Measurements from ENCODE around the gene GYG1. TPM values are rescaled to one million over a fixed set of nuclear protein-coding genes. Genes with fewer than 3 reads are reported as not detected.

The GYG1 gene
- total RNA-seq, 1 experiment from 2014 or later: 34.8 TPM

DNA sequence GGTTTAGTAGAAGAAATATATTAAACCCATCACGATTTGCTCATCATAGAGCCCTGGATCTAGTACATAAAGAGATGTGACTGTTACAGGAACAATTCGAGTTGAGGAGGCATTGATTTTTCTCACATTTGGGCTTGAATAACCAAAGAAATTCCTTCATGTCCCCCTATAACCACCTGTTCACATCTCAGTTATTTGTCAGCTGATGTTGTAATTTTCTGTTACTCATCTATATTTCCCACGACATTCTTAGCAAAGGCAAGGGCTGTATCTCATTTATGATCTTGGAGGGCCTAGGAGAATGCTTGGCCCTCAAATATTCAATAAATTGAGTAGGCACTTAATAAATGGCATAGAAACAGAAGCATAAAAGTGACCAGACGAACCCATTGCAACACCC lies 36.4 kb upstream of the GYG1 start:
- no peaks in the 10 kb centered on the region for H3K27me3 Mint-ChIP-seq (ENCODE audit: low read depth)
- no peak for ATAC-seq
- H3K27ac Mint-ChIP-seq: no peak overlapping the region
- DNase-seq (ENCODE audit: low spot score): no peak
- CTCF ChIA-PET: interaction anchor here (0.5 to 3.4 kb wide), 74 partner anchors 9 to 856 kb away, joined by 3 to 64 read pairs (median 4); partner anchors contain the start of genes GYG1, HLTF, HPS3 and TM4SF18
- H3K36me3 Mint-ChIP-seq: no peaks in the 10 kb centered on the region
- H3K9me3 Mint-ChIP-seq: peaks cover 10% of the 10 kb centered on the region
- no peak for TF ChIP-seq JAZF1 (CRISPR knock-in tag; IDR thresholded peaks at IDR 0.05)
- POLR2A ChIA-PET: interaction anchor here (1.1 to 1.3 kb wide), 4 partner anchors 36 to 175 kb away, joined by 3 to 6 read pairs (median 5); no protein-coding TSS in a partner anchor
- H3K4me1 Mint-ChIP-seq: peaks cover 34% of the 10 kb centered on the region
- H3K4me3 Mint-ChIP-seq: no peak overlapping the region

- peaks cover 34% of the 10 kb centered on the region for H3K4me1 Mint-ChIP-seq
- H3K4me3 Mint-ChIP-seq: no peak overlapping the region
- DNase-seq (ENCODE audit: low spot score) (no peak), ATAC-seq (peak; percentile 43)
- CTCF ChIA-PET: interaction anchor here (0.5 to 3.4 kb wide), 88 partner anchors 8 to 895 kb away, joined by 3 to 64 read pairs (median 4); partner anchors contain the start of genes GYG1, HLTF, HPS3 and TM4SF18
- peaks cover 14% of the 10 kb centered on the region for H3K9me3 Mint-ChIP-seq
- TF ChIP-seq KAT7 (CRISPR knock-in tag; IDR thresholded peaks at IDR 0.05; ENCODE audit: borderline replicate concordance): no peak
- TF ChIP-seq, protein P1, sequence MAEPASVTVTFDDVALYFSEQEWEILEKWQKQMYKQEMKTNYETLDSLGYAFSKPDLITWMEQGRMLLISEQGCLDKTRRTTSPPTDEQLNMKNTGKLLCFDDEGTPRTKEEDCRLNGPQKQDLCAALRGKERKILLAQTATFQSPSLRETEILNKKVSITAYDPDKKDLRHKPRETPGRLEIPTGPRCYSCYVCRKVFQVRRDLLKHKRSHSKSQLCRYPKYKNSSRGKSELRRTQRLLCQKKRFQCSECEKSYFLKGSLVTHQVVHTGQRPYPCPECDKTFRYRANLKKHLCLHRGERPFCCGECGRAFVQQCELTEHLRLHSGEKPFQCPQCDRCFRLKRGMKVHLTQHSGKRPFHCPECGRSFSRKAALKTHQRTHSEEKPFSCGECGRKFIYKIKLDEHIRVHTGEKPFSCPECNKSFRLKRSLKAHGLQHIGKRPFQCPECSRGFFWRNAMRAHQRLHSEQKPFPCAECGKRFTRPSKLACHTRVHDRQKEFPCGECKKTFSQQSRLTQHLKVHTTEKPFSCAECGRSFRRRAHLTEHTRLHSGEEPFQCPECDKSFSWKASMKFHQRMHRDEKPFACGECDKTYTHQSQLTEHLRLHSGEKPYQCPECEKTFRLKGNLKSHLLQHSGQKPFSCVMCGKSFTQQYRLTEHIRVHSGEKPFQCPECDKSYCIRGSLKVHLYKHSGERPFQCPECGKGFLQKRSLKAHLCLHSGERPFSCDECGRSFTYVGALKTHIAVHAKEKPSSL (CRISPR knock-in tag; conservative IDR thresholded peaks at IDR 0.05): no peak
- no peak for TF ChIP-seq JUN (CRISPR knock-in tag; IDR thresholded peaks at IDR 0.05)
- no peak for TF ChIP-seq ARID4B (CRISPR knock-in tag; IDR thresholded peaks at IDR 0.05; ENCODE audit: borderline replicate concordance)
- no peak for TF ChIP-seq ZNF671 (CRISPR knock-in tag; IDR thresholded peaks at IDR 0.05)
- TF ChIP-seq ZNF532 (CRISPR knock-in tag; IDR thresholded peaks at IDR 0.05; ENCODE audit: borderline replicate concordance): no peak
- no peak for TF ChIP-seq FOXP1 (CRISPR knock-in tag; IDR thresholded peaks at IDR 0.05; ENCODE audit: borderline replicate concordance)
- H3K27me3 Mint-ChIP-seq (ENCODE audit: low read depth): no peaks in the 10 kb centered on the region
- no peaks in the 10 kb centered on the region for H3K36me3 Mint-ChIP-seq
- H3K27ac Mint-ChIP-seq: peak overlapping the region; percentile 8
- POLR2A ChIA-PET: interaction anchor here (0.5 to 1.3 kb wide), 5 partner anchors 35 to 672 kb away, joined by 3 to 6 read pairs (median 6); no protein-coding TSS in a partner anchor
Observed at GRCh38 chr3:148955544-148956346, 35.6 kb upstream of the GYG1 start.

DNA sequence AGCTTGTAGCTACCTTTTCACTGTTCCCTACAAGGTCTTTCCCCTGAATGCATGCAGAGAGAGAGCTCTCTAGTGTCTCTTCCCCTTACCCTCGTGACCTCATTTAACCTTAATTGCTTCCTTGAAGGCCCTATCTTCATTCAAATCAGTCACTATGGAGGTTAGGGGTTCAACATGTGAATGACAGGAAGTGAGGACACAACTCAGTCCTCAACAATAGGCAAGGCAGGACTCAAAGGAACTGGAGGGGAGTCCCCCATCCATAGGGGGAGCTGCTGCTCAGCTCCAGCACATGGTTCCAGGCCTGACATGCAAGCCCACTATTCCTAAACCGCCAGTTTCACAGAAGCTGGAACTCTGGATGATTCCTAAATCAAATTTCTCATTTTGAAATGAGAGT lies 33.8 kb upstream of the GYG1 start:
- Mint-ChIP-seq H3K9me3 (peaks cover 8% of the 10 kb centered on the region; the same call in 1 of the 2 replicates), H3K27ac (no peak overlapping the region), H3K36me3 (no peaks in the 10 kb centered on the region), H3K4me1 (peaks cover 39% of the 10 kb centered on the region), H3K4me3 (no peak overlapping the region), H3K27me3 (ENCODE audit: low read depth) (no peaks in the 10 kb centered on the region)
- peak; percentile 56 for DNase-seq (ENCODE audit: low spot score)
- peak; percentile 84 for ATAC-seq
- ChIA-PET POLR2A (no interaction called here), CTCF (interaction anchor here (0.6 to 2.0 kb wide), 17 partner anchors 8 to 386 kb away, joined by 3 to 21 read pairs (median 5); partner anchors contain the start of gene TM4SF18)
- TF ChIP-seq ETV6 (CRISPR knock-in tag; IDR thresholded peaks at IDR 0.05) (peak; percentile 58; the same call in 1 of the 2 replicates), ZNF416 (CRISPR knock-in tag; IDR thresholded peaks at IDR 0.05) (no peak), ZNF512 (CRISPR knock-in tag; IDR thresholded peaks at IDR 0.05; ENCODE audit: borderline replicate concordance) (no peak), JUN (CRISPR knock-in tag; IDR thresholded peaks at IDR 0.05) (no peak)
- TF ChIP-seq, protein P2, sequence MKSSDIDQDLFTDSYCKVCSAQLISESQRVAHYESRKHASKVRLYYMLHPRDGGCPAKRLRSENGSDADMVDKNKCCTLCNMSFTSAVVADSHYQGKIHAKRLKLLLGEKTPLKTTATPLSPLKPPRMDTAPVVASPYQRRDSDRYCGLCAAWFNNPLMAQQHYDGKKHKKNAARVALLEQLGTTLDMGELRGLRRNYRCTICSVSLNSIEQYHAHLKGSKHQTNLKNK (CRISPR knock-in tag; IDR thresholded peaks at IDR 0.05): no peak
- TF ChIP-seq, protein P3, sequence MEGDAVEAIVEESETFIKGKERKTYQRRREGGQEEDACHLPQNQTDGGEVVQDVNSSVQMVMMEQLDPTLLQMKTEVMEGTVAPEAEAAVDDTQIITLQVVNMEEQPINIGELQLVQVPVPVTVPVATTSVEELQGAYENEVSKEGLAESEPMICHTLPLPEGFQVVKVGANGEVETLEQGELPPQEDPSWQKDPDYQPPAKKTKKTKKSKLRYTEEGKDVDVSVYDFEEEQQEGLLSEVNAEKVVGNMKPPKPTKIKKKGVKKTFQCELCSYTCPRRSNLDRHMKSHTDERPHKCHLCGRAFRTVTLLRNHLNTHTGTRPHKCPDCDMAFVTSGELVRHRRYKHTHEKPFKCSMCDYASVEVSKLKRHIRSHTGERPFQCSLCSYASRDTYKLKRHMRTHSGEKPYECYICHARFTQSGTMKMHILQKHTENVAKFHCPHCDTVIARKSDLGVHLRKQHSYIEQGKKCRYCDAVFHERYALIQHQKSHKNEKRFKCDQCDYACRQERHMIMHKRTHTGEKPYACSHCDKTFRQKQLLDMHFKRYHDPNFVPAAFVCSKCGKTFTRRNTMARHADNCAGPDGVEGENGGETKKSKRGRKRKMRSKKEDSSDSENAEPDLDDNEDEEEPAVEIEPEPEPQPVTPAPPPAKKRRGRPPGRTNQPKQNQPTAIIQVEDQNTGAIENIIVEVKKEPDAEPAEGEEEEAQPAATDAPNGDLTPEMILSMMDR (IDR thresholded peaks at IDR 0.05): peak; percentile 56; the same call in 1 of the 2 replicates
